Right cardiac atrium (tissue), 5 donors: ENCODE data around the gene SPOPL. TPM values are rescaled to one million over a fixed set of nuclear protein-coding genes. Genes with fewer than 3 reads are reported as not detected.
A peak's percentile ranks its signal among the peaks of the same experiment; 100 is the strongest.
"Not testable (repeated sequence)": the region's sequence is repeated elsewhere in the genome, so short reads cannot be mapped to it uniquely, and the experiment has no call there.

Experiments used
- ATAC-seq, 2 donors: fragments of 200-7000 bp; cut with Tn5 transposase; one replicate each; pipeline versions ENCODE4 v1.8.0 to v1.9.1; 2020; ENCODE audit warnings: moderate library complexity in 2 of 2, mild to moderate bottlenecking in 1 of 2
- DNase-seq, 3 donors: peaks; one replicate each; pipeline ENCODE4 v3.0.0-alpha.2; 2020
- H3K27ac ChIP-seq: one replicate; pipeline ENCODE4 v1.5.1; 2013; ENCODE audit warnings: mild to moderate bottlenecking, low read length, control low read depth, moderate library complexity
- H3K27me3 ChIP-seq: one replicate; pipeline ENCODE4 v1.6.1; 2013; ENCODE audit not compliant: control insufficient read depth, insufficient read depth
- H3K4me1 ChIP-seq: one replicate; pipeline ENCODE4 v1.6.1; 2013; ENCODE audit warnings: low read length; ENCODE audit not compliant: control insufficient read depth, insufficient read depth
- H3K4me3 ChIP-seq: one replicate; pipeline ENCODE4 v1.5.1; 2013; ENCODE audit warnings: low read length, control low read depth
- H3K9me3 ChIP-seq: one replicate; pipeline ENCODE4 v1.6.1; 2013; ENCODE audit warnings: low read length; ENCODE audit not compliant: control insufficient read depth
- WGBS: extraction: QIAGEN DNeasy Blood & Tissue Kit; methylation state at CpG from one replicate; pipeline ENCODE4 v1.1.7; 2013; 5-methylcytosine and 5-hydroxymethylcytosine counted together
- intact Hi-C, 4 donors: fragments of 100-400 bp; cut with DNase I; formaldehyde crosslinking; loops; one replicate each; pipeline versions ENCODE4 v1.11.0 to v1.14.0; 2022 to 2023
- polyA plus RNA-seq: library from polyadenylated mRNA; stranded (reverse); fragments of 200-250 nt; gene quantifications from one replicate; pipeline ENCODE4 v1.2.3, GENCODE V29; 2013
- total RNA-seq, 4 donors: library from RNA; stranded (reverse); fragmentation: NEBNext Ultra II Directional; extraction: Animal tissue kit (Norgen Biotek cat#: 25700); gene quantifications; one replicate each; pipeline ENCODE4 v1.2.1, GENCODE V29; 2021
- donor health status: healthy with polysubstance abuse.
- donor health status: DM: no; HTN: yes; CAD: no.
- donor health status: DM: no; HTN: no; CAD: no.
- donor health status: DM: no; HTN: yes; CAD: no; lungs with severe emphysema.
- donor health status: DM: yes; HTN: yes; CAD: no.

Gene SPOPL
- total and polyA plus RNA-seq, 5 donors: 4.1 to 20.4 (median 14.2) TPM

DNA sequence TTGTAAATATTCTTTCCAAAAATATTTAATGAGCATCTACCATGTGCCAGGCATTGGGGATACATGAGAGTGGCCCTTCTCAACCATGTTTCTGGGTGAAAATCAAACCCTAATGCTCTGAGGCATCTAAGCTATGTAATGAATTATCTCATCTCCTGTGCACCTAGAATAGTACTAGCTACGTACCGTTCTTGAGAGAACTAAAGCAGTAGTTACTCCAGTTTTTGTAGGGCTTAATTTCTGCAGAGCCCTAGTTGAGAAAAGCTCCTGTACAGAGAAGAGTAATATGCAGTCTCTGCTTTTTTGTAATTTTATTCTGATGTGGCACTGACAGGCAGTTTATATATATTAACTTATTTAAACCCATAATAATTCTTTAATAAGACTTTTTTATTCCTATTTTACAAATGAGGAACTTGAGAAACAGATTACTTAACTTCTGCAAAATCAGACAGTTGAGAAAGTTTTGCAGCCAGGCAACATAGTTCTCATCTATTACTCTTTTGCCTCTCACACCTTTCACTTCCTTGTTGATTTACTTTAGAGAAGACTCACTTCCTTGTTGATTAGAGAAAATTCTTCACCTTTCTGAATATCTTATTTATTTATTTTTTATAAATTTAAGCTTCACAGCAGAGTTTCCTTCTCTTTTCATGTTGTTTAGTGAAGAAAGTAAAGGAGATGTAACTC lies 3.1 kb downstream of the SPOPL start:
- ATAC-seq (no peak), DNase-seq (no peak)
- WGBS: 18% methylated on average over 2 of the region's 2 CpGs
- no peak overlapping the region for H3K4me3 ChIP-seq
- H3K27me3 ChIP-seq: no peaks in the 10 kb centered on the region
- intact Hi-C loops: no loop called here
- no peak overlapping the region for H3K27ac ChIP-seq
- H3K9me3 ChIP-seq: no peaks in the 10 kb centered on the region
- H3K4me1 ChIP-seq: peaks cover 8% of the 10 kb centered on the region

DNA sequence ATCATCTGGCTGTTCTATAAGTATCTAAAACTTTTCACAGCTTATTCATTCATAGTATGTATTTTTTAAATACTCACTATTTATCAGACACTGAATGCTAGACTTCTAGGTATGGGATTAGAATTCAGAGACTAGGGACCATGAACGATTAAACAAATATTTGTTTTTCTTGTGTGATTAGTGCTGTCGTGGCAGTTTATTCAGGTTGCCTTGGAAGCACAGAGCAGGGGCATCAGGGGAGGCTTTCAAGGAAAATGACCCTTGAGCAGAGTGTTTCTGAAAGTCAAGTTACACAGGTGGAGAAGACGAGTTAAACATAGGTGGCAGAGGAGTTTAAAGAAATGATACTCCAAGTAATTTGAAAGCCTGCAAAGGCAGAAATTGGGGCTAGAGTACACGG lies 5.7 kb downstream of the SPOPL start:
- intact Hi-C loops: no loop called here
- DNase-seq (no peak), ATAC-seq (no peak)
- peaks cover 5% of the 10 kb centered on the region for H3K4me1 ChIP-seq
- no peaks in the 10 kb centered on the region for H3K9me3 ChIP-seq
- H3K27me3 ChIP-seq: no peaks in the 10 kb centered on the region
- 69% methylated on average over 4 of the region's 4 CpGs for WGBS
- H3K27ac ChIP-seq: no peak overlapping the region
- H3K4me3 ChIP-seq: no peak overlapping the region

DNA sequence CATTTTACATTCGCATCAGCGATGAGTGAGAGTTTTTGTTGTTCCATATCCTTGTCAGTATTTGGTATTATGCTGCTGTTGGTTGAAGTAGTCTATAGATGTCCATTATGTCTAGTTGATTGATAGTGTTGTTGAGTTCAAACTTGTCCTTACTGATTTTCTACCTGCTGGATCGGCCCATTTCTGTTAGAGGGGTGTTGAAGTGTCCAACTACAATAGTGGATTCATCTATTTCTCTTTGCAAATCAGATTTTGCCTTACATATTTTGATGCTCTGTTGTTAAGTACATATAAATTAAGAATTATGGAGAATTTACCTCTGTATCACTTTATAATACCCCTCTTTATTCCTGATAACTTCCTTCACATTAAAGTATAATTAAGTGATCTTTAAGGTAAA lies 8.7 kb downstream of the SPOPL start:
- intact Hi-C loops: no loop called here
- Histone ChIP-seq H3K27ac (no peak overlapping the region), H3K27me3 (no peaks in the 10 kb centered on the region), H3K9me3 (no peaks in the 10 kb centered on the region), H3K4me3 (no peak overlapping the region), H3K4me1 (peaks cover 4% of the 10 kb centered on the region)
- no peak for ATAC-seq
- 98% methylated on average over 3 of the region's 3 CpGs for WGBS
- no peak for DNase-seq

DNA sequence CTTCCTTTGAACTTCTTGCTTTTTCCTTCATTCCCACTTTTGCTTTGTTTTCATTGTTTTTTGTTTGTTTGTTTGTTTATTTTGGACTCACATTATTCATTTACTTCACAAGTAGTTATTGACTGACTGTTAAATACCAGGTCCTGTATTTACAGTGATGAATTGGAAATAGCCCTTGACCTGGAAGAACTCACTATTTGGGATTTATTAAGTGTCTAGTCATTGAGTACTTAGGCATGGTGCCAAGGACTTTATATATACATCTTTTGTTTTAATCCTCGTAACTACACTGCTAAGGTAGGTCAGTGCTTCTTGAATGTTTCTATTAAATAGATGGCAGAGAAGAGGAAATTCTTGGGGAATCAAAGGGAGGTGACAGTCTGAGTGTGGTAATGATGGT lies 11.1 kb downstream of the SPOPL start:
- intact Hi-C loops: no loop called here
- no peaks in the 10 kb centered on the region for H3K4me1 ChIP-seq
- no peak overlapping the region for H3K27ac ChIP-seq
- 91% methylated on average over 1 of the region's 1 CpG for WGBS
- DNase-seq (no peak), ATAC-seq (no peak)
- no peak overlapping the region for H3K4me3 ChIP-seq
- no peaks in the 10 kb centered on the region for H3K9me3 ChIP-seq
- H3K27me3 ChIP-seq: no peaks in the 10 kb centered on the region

DNA sequence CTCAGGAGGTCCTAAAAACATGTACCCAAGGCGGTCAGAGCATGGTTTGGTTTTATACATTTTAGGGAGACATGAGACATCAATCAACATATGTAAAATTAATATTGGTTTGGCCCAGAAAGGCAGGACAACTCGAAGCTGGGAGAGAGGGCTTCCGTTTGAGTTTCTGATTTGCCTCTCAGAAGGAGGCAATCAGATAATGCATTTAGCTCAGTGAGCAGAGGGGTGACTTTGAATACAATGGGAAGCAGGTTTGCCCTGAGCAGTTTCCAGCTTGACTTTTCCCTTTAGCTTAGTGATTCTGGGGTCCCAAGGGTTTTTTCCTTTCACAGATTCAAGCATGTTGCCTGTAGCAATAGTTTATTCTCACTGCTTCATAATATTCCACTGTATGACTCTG lies 12.6 kb downstream of the SPOPL start:
- no peak for DNase-seq
- no peak for ATAC-seq
- 76% methylated on average over 3 of the region's 3 CpGs for WGBS
- no peak overlapping the region for H3K4me3 ChIP-seq
- no peaks in the 10 kb centered on the region for H3K4me1 ChIP-seq
- intact Hi-C loops: no loop called here
- no peaks in the 10 kb centered on the region for H3K27me3 ChIP-seq
- H3K9me3 ChIP-seq: no peaks in the 10 kb centered on the region
- H3K27ac ChIP-seq: no peak overlapping the region

DNA sequence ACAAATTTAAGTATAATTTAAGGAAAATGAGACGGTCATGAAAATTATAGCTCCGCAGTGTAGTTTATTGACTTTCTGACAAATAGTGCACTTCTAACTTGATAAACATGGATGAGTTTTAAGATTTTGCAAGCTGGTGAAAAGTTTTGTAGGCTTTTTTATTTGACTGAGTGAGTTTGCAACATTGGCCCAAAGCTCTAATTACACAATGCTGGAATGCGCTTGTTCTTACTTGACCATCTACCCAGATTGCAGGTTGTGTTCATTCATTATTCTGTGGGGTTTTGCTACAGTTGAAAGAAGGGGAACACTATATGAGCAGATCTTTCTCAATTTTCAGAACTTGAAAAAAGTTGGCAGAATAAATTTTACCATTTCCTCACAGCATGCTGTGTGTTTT lies 13.5 kb downstream of the SPOPL start:
- intact Hi-C loops: no loop called here
- H3K4me1 ChIP-seq: no peaks in the 10 kb centered on the region
- no peak for DNase-seq
- no peak overlapping the region for H3K27ac ChIP-seq
- 83% methylated on average over 3 of the region's 3 CpGs for WGBS
- H3K27me3 ChIP-seq: no peaks in the 10 kb centered on the region
- H3K4me3 ChIP-seq: no peak overlapping the region
- H3K9me3 ChIP-seq: no peaks in the 10 kb centered on the region
- ATAC-seq: peak in 1 of 2 donors; percentile 40

DNA sequence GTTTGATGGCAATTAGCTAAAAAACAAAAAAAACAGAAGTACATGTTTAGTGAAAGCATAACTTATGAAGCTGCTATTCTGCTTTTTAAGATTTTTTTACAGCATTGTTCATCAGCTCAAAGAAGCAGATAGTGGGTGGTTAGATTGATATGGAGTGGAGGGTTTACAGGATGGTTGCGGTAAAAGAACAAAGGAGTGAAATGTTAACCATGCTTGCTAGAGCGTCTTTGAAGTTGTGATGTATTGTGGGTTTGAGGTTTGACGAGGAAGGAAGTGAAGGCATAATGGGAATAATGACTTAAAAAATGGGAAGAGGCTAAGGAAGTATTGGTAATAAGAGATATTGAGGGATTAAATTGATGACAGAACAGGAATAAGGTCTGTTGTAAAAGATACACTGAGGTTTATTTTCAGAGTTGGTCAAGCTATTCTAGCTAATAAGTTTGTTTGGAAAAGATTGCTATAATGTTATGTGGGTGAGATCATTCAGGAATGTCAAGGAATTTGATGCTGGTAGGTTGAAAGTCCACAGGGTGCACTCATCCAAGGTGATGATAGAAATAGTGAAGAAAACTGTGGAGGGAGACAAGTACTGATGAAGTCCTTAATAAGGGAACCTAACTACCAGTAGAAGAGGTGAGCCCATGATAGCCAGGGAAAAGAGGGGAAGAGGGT lies 14.6 kb downstream of the SPOPL start:
- Histone ChIP-seq H3K27ac (no peak overlapping the region), H3K4me1 (no peaks in the 10 kb centered on the region), H3K9me3 (no peaks in the 10 kb centered on the region), H3K4me3 (no peak overlapping the region), H3K27me3 (no peaks in the 10 kb centered on the region)
- DNase-seq (no peak), ATAC-seq (no peak)
- WGBS: 59% methylated on average over 3 of the region's 3 CpGs
- intact Hi-C loops: no loop called here

DNA sequence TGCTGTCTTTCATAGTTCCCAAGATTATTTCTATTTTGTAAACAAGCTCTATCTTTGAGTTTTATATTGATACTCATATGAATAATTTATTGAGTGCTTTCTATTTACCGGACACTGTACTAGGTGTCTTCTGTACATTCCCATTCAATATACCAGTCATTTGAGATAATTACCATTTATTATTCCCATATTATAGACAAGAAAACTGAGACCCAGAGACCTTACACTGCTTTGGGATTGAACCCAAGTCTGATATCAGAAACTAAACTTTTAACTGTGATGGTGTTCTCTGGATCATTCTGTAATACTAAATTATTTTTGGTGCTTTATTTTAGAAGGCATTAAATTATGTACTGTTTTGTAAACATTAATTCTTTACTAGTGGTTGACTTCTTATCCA lies 17.3 kb downstream of the SPOPL start:
- Histone ChIP-seq H3K27ac (no peak overlapping the region), H3K9me3 (no peaks in the 10 kb centered on the region), H3K4me1 (peaks cover 1% of the 10 kb centered on the region), H3K4me3 (no peak overlapping the region), H3K27me3 (no peaks in the 10 kb centered on the region)
- intact Hi-C loops: no loop called here
- WGBS: 100% methylated on average over 1 of the region's 1 CpG
- ATAC-seq (no peak), DNase-seq (no peak)

DNA sequence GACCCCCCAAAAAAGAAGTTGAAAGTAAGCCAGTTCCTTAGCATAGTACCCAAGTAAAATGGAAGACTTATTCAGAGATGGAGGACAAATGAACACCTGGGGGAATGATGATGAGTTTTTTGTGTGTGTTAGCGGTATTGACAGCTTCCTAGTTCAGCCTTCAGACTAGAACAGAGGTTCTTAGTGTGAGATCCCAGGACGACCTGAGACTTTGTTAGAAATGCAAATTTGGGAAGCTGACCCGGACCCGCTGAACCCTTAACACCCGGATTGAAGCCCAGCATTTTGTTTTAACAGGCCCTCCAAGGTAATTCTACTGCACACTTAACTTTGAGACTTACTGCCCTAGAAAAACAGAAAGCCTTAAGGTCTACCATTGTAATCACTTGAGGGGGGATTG lies 20.3 kb downstream of the SPOPL start:
- Histone ChIP-seq H3K4me1 (peaks cover 1% of the 10 kb centered on the region), H3K9me3 (no peaks in the 10 kb centered on the region), H3K4me3 (no peak overlapping the region), H3K27me3 (no peaks in the 10 kb centered on the region), H3K27ac (no peak overlapping the region)
- no peak for ATAC-seq
- DNase-seq: no peak
- 83% methylated on average over 5 of the region's 5 CpGs for WGBS
- intact Hi-C loops: no loop called here

DNA sequence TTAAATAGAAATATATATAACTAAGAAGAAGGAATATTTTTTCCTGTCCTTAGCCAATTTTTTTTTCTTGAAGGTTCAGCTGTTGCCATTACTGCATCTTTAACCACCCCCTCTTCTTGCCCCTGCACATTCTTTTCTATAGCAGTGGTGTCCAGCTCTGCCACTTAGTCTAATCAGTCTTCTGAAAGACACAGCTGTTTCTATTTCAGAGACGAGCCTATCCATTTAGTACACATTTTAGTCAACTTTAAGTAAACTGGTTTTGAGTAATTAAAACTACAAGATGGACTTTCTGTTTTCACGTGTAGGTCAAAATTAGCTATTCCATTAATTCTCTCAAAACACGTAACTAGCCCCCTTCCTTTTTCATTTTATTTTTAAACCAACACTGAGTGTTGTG lies 21.0 kb downstream of the SPOPL start:
- Histone ChIP-seq H3K27ac (no peak overlapping the region), H3K9me3 (no peaks in the 10 kb centered on the region), H3K27me3 (no peaks in the 10 kb centered on the region), H3K4me1 (peaks cover 2% of the 10 kb centered on the region), H3K4me3 (no peak overlapping the region)
- intact Hi-C loops: no loop called here
- no peak for ATAC-seq
- no peak for DNase-seq
- 60% methylated on average over 3 of the region's 3 CpGs for WGBS

DNA sequence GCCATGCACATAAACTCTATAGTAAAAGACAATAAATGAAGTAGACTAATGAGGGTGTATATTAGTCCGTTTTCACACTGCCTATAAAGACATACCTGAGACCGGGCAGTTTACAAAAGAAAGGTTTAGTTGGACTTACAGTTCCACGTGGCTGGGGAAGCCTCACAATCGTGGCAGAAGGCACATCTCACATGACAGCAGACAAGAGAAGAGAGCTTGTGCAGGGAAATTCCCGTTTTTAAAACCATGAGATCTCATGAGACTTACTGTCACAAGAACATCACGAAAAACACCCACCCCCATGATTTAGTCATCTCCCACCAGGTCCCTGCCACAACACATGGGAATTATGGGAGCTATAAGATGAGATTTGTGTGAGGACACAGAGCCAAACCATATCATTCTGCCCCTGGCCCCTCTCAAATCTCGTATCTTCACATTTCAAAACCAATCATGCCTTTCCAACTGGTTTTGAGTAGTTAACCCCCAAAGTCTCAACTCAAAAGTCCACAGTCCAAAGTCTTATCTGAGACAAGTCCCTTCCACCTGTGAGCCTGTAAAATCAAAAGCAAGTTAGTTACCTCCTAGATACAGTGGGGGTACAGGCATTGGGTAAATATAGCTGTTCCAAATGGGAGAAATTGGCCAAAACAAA lies 21.6 kb downstream of the SPOPL start:
- H3K27ac ChIP-seq, H3K9me3 ChIP-seq, H3K27me3 ChIP-seq, DNase-seq, H3K4me1 ChIP-seq, ATAC-seq, intact Hi-C loops, H3K4me3 ChIP-seq: not testable (repeated sequence)
- 77% methylated on average over 7 of the region's 7 CpGs for WGBS
